CD14-positive monocyte (primary cell): ENCODE measurements around the gene NEDD8. TPM values are rescaled to one million over a fixed set of nuclear protein-coding genes. Genes with fewer than 3 reads are reported as not detected.

Experiments
- DNase-seq, 3 donors: peaks; one replicate each; pipeline ENCODE4 v3.0.0-alpha.2; 2011 to 2022
- H2AFZ ChIP-seq: 2 replicates; pipeline ENCODE4 v1.6.0; 2012; ENCODE audit warnings: mild to moderate bottlenecking, low read depth, low read length, inconsistent platforms; ENCODE audit not compliant: insufficient read depth, poor library complexity, severe bottlenecking
- H3K27ac ChIP-seq, 2 donors: 1 replicate in 1 of 2; 2 replicates in 1 of 2; pipeline ENCODE4 v1.5.1; 2012 to 2013; ENCODE audit warnings: low read length in 2 of 2, control low read depth in 1 of 2, inconsistent platforms in 1 of 2, low read depth in 1 of 2, mild to moderate bottlenecking in 1 of 2
- H3K27me3 ChIP-seq, 2 donors: one replicate each; pipeline versions ENCODE4 v1.6.0 to v1.6.1; 2011 to 2013; ENCODE audit warnings: low read length in 2 of 2; ENCODE audit not compliant: control insufficient read depth in 2 of 2, insufficient read depth in 2 of 2
- H3K36me3 ChIP-seq, 2 donors: replicated peaks in 1 of 2; 1 replicate in 1 of 2; 2 replicates in 1 of 2; pipeline versions ENCODE4 v1.5.1 to v1.6.1; 2012 to 2013; ENCODE audit warnings: low read length in 2 of 2, control low read depth in 1 of 2, inconsistent platforms in 1 of 2, mild to moderate bottlenecking in 1 of 2; ENCODE audit not compliant: insufficient read depth in 2 of 2, control insufficient read depth in 1 of 2
- H3K4me1 ChIP-seq, 2 donors: 1 replicate in 1 of 2; 2 replicates in 1 of 2; pipeline versions ENCODE4 v1.5.1 to v1.6.1; 2012 to 2013; ENCODE audit warnings: low read length in 2 of 2, control low read depth in 1 of 2, inconsistent platforms in 1 of 2, mild to moderate bottlenecking in 1 of 2, moderate library complexity in 1 of 2; ENCODE audit not compliant: insufficient read depth in 2 of 2, control insufficient read depth in 1 of 2
- H3K4me2 ChIP-seq: replicated peaks from 2 replicates; pipeline ENCODE3; 2012; ENCODE audit warnings: low read length, moderate library complexity, mild to moderate bottlenecking; ENCODE audit not compliant: poor library complexity, severe bottlenecking; ENCODE audit errors: extremely low read depth
- H3K4me3 ChIP-seq, 3 experiments: fragments of 200-600 bp in 1 of 3; sonication (generic) in 1 of 3; replicated peaks in 1 of 3; 1 replicate in 2 of 3; 2 replicates in 1 of 3; pipeline ENCODE4 v1.5.1; 2011 to 2013; ENCODE audit warnings: low read length in 3 of 3, mild to moderate bottlenecking in 3 of 3, control low read depth in 2 of 3, low read depth in 2 of 3, inconsistent platforms in 1 of 3, moderate library complexity in 1 of 3
- H3K79me2 ChIP-seq: 2 replicates; pipeline ENCODE4 v1.6.0; 2012; ENCODE audit warnings: mild to moderate bottlenecking, control low read depth, inconsistent platforms, low read length, moderate library complexity; ENCODE audit not compliant: insufficient read depth
- H3K9ac ChIP-seq: 2 replicates; pipeline ENCODE4 v1.6.0; 2017; ENCODE audit warnings: low read length, mild to moderate bottlenecking; ENCODE audit not compliant: insufficient read depth, poor library complexity, severe bottlenecking
- H3K9me3 ChIP-seq, 2 donors: replicated peaks in 1 of 2; 1 replicate in 1 of 2; 2 replicates in 1 of 2; pipeline versions ENCODE4 v1.5.1 to v1.6.1; 2012 to 2013; ENCODE audit warnings: low read length in 2 of 2, control low read depth in 1 of 2; ENCODE audit not compliant: control insufficient read depth in 1 of 2, insufficient read depth in 1 of 2
- H4K20me1 ChIP-seq: 2 replicates; pipeline ENCODE4 v1.6.0; 2012; ENCODE audit warnings: mild to moderate bottlenecking, low read length, control low read depth, moderate library complexity; ENCODE audit not compliant: insufficient read depth
- H3K27ac Mint-ChIP-seq, 7 donors: one replicate each; pipeline ENCODE4 v1.8.0; 2020; ENCODE audit warnings: mild to moderate bottlenecking in 7 of 7, mixed read lengths in 7 of 7, moderate library complexity in 6 of 7, inconsistent platforms in 2 of 7
- H3K27me3 Mint-ChIP-seq, 3 donors: one replicate each; pipeline ENCODE4 v1.8.0; 2021 to 2022; ENCODE audit warnings: low read depth in 3 of 3, mild to moderate bottlenecking in 3 of 3, mixed read lengths in 3 of 3, moderate library complexity in 3 of 3, inconsistent platforms in 1 of 3
- H3K36me3 Mint-ChIP-seq, 2 donors: one replicate each; pipeline ENCODE4 v1.8.0; 2020; ENCODE audit warnings: mixed read lengths in 2 of 2, inconsistent platforms in 1 of 2, mild to moderate bottlenecking in 1 of 2
- H3K4me1 Mint-ChIP-seq: one replicate; pipeline ENCODE4 v1.8.0; 2020; ENCODE audit warnings: mild to moderate bottlenecking, mixed read lengths
- H3K4me3 Mint-ChIP-seq, 2 donors: one replicate each; pipeline ENCODE4 v1.8.0; 2020; ENCODE audit warnings: mild to moderate bottlenecking in 2 of 2, mixed read lengths in 2 of 2, moderate library complexity in 1 of 2
- H3K9me3 Mint-ChIP-seq, 7 donors: one replicate each; pipeline ENCODE4 v1.8.0; 2020 to 2022; ENCODE audit warnings: mixed read lengths in 7 of 7, mild to moderate bottlenecking in 6 of 7, moderate library complexity in 6 of 7, inconsistent platforms in 2 of 7
- CTCF ChIP-seq: fragments of 200-600 bp; IDR thresholded peaks from one replicate; pipeline ENCODE4 v1.8.0; 2022; ENCODE audit warnings: antibody characterized with exemption, mild to moderate bottlenecking
- WGBS: methylation state at CpG from one replicate; pipeline ENCODE4 v1.1.5; 2013; ENCODE audit warnings: missing lambda C conversion rate; ENCODE audit not compliant: insufficient coverage; 5-methylcytosine and 5-hydroxymethylcytosine counted together
- intact Hi-C, 2 donors: fragments of 100-400 bp; cut with micrococcal nuclease; formaldehyde crosslinking; loops; one replicate each; pipeline versions ENCODE4 v1.15.0 to v1.15.1; 2023
- polyA plus RNA-seq, 3 donors: library from polyadenylated mRNA; depleted of rRNA in 1 of 3; unstranded in 2 of 3; stranded (reverse) in 1 of 3; fragments of 300-500 nt in 2 of 3; fragments of >200 nt in 1 of 3; fragmentation: Illumina TruSeq in 2 of 3; gene quantifications; 1 replicate in 2 of 3; 2 replicates in 1 of 3; pipeline ENCODE4 v1.2.3, GENCODE V29; 2012 to 2021

Gene NEDD8
- polyA plus RNA-seq, 3 donors, result 164 to 335 (median 306) TPM

- H3K4me3 ChIP-seq, result no peak overlapping the region
- intact Hi-C loops, result loop anchor here in 1 of 2 donors (10.0 kb wide), 1 partner anchor 102 kb away; the partner anchor contains the start of genes FITM1 and PSME1
- DNase-seq, result no peak
- no peak overlapping the region for H3K9ac ChIP-seq
- peaks cover 56 to 75% of the 10 kb centered on the region in 2 donors for H3K36me3 ChIP-seq
- Mint-ChIP-seq H3K36me3 (peaks cover 66 to 69% of the 10 kb centered on the region in 2 donors), H3K27me3 (no peaks in the 10 kb centered on the region), H3K4me3 (peak overlapping the region in 1 of 2 donors; percentile 10), H3K4me1 (peaks cover 69% of the 10 kb centered on the region), H3K27ac (peak overlapping the region in 3 of 7 donors; percentile 1 to 73 (median 38)), H3K9me3 (no peaks in the 10 kb centered on the region)
- H3K79me2 ChIP-seq, result peaks cover 76% of the 10 kb centered on the region
- H3K4me1 ChIP-seq, result peaks cover 48 to 65% of the 10 kb centered on the region in 2 donors
- H4K20me1 ChIP-seq, result peaks cover 74% of the 10 kb centered on the region
- WGBS, result 90% methylated on average over 5 of the region's 6 CpGs
- H3K9me3 ChIP-seq, result no peaks in the 10 kb centered on the region
- H3K27ac ChIP-seq, result no peak overlapping the region
- no peak overlapping the region for H2AFZ ChIP-seq
- TF ChIP-seq CTCF, result no peak
- no peaks in the 10 kb centered on the region for H3K27me3 ChIP-seq
- no peak overlapping the region for H3K4me2 ChIP-seq
Observed at GRCh38 chr14:24236689-24237462, 4.7 kb upstream of the NEDD8 start.

- no peak for DNase-seq
- Histone ChIP-seq H3K4me3 (no peak overlapping the region), H2AFZ (no peak overlapping the region), H4K20me1 (peaks cover 72% of the 10 kb centered on the region), H3K9me3 (no peaks in the 10 kb centered on the region), H3K27ac (no peak overlapping the region), H3K79me2 (peaks cover 76% of the 10 kb centered on the region), H3K36me3 (peaks cover 55 to 71% of the 10 kb centered on the region in 2 donors), H3K27me3 (no peaks in the 10 kb centered on the region), H3K4me1 (peaks cover 48 to 65% of the 10 kb centered on the region in 2 donors), H3K9ac (no peak overlapping the region), H3K4me2 (no peak overlapping the region)
- TF ChIP-seq CTCF, result no peak
- H3K27ac Mint-ChIP-seq, result peak overlapping the region in 1 of 7 donors; percentile 44
- H3K36me3 Mint-ChIP-seq, result peaks cover 64 to 67% of the 10 kb centered on the region in 2 donors
- H3K9me3 Mint-ChIP-seq, result no peaks in the 10 kb centered on the region
- no peak overlapping the region for H3K4me3 Mint-ChIP-seq
- intact Hi-C loops, result loop anchor here in 1 of 2 donors (10.0 kb wide), 1 partner anchor 101 kb away; the partner anchor contains the start of genes FITM1 and PSME1
- H3K4me1 Mint-ChIP-seq, result peaks cover 69% of the 10 kb centered on the region
- H3K27me3 Mint-ChIP-seq, result no peaks in the 10 kb centered on the region
- no CpG with 5 or more reads among the region's 5 CpGs for WGBS
Observed at GRCh38 chr14:24235804-24236688, 3.9 kb upstream of the NEDD8 start.
